ENCODE data around the gene CEP72. TPM values are rescaled to one million over a fixed set of nuclear protein-coding genes. Genes with fewer than 3 reads are reported as not detected.

Gene CEP72
- total and polyA plus RNA-seq, 2 of the 13 experiments (the other 11 are each of a cell fraction or from before 2014, with no cell fraction given), result 3.4 to 9.4 TPM

DNA sequence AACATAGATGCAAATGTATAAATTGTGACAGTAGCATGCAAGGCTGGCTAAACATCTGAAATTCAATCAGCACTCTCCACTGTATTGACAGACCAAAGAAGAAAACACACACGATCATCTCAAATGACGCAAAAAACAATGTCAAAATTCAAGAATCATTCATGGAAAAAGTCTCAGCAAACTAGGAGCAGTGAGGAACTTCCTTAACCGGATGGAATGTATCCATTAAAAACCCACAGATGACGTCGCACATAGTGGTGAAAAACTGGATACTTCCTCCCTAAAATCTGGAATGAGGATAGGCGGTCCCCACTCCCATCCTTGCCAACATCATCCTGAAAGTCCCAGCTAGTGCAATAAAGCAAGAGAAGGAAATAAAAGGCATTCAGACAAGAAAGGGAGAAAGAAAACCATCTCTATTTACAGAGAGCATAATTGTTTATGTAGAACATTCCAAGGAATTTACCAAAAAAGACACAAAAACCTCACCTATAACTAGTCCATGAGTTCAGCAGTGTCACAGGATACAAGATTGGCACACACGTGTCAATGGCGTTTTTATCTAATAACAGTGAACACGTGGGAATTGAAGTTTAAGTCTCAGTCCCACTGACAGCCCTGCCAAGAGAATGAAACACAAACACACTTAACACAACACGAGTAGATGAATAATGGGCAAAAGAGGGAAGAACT is 14.1 kb upstream of the CEP72 start (continued):
- TF ChIP-seq, protein P1, sequence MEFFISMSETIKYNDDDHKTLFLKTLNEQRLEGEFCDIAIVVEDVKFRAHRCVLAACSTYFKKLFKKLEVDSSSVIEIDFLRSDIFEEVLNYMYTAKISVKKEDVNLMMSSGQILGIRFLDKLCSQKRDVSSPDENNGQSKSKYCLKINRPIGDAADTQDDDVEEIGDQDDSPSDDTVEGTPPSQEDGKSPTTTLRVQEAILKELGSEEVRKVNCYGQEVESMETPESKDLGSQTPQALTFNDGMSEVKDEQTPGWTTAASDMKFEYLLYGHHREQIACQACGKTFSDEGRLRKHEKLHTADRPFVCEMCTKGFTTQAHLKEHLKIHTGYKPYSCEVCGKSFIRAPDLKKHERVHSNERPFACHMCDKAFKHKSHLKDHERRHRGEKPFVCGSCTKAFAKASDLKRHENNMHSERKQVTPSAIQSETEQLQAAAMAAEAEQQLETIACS (CRISPR knock-in tag; IDR thresholded peaks at IDR 0.05), result no peak
- no peak for TF ChIP-seq MED13 (CRISPR knock-in tag; IDR thresholded peaks at IDR 0.05)
- TF ChIP-seq FOXP1 (IDR thresholded peaks at IDR 0.05), result no peak
- no peak for TF ChIP-seq FOXP1 (CRISPR knock-in tag; IDR thresholded peaks at IDR 0.05)
- no peak for TF ChIP-seq POLR2AphosphoS5 (IDR thresholded peaks at IDR 0.05; ENCODE audit: low read depth, low read length)
- no peak for TF ChIP-seq XBP1 (CRISPR knock-in tag; IDR thresholded peaks at IDR 0.05)

DNA sequence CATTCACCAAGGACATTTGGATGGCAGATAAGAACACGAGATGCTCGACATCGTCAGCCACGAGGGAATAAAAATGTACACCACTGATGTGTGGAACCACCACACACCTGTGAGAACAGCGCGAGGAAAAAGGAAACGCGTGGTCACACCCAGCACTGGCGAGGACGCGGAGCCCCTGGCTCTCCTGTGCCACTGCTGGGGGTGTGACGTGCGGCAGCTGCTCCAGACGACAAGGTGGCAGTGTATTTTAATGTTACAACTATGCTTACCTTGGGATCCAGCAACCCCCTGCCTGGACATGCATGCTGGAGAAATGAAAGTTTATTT is 13.6 kb upstream of the CEP72 start:
- ATAC-seq (no peak), DNase-seq (ENCODE audit: low spot score) (no peak), FAIRE-seq (no peak)
- no peak overlapping the region for H3K27ac ChIP-seq (ENCODE audit: extremely low read length, insufficient read depth, low read length)
- ChIA-PET POLR2A (no interaction called here), CTCF (ENCODE audit: low intra/inter-chr PET ratio, low total read pairs) (no interaction called here)
- in situ Hi-C loops (cut with HindIII; ENCODE audit: extremely low pct_ligation_motif_present, low pct_unique_long_range_greater_than_20kb), result no loop called here
- no peak overlapping the region for H3K4me3 ChIP-seq (replicated peaks in 1 of 3; ENCODE audit: insufficient read depth in 1 of 3, low read depth in 2 of 3, low read length in 3 of 3)
- no TSS peak for BruUV-seq (replicated peaks)
- no peaks in the 10 kb centered on the region for H4K20me1 ChIP-seq (ENCODE audit: insufficient read depth, low read length)
- H3K4me1 ChIP-seq (ENCODE audit: insufficient read depth, low read length), result 0 out of 2 replicates have a peak, but pooled peaks cover 4% of the 10 kb centered on the region
- H3K4me2 ChIP-seq (ENCODE audit: low read depth, low read length), result no peak overlapping the region
- peaks cover 13 to 77% of the 10 kb centered on the region in 2 experiments for H3K27me3 ChIP-seq (ENCODE audit: control insufficient read depth in 1 of 2, insufficient read depth in 2 of 2, low read length in 2 of 2)
- no peaks in the 10 kb centered on the region for H3K79me2 ChIP-seq (ENCODE audit: insufficient read depth, low read length)
- no peak overlapping the region for H2AFZ ChIP-seq (ENCODE audit: low read length)
- intact Hi-C loops (cut with micrococcal nuclease; ENCODE audit: unreplicated experiment), result no loop called here
- H3K9me3 ChIP-seq (ENCODE audit: low read length), result no peaks in the 10 kb centered on the region
- H3K36me3 ChIP-seq (replicated peaks in 1 of 2; ENCODE audit: control insufficient read depth in 1 of 2, insufficient read depth in 2 of 2, low read length in 2 of 2), result no peaks in the 10 kb centered on the region
- WGBS (ENCODE audit: low lambda C conversion rate), result 40% methylated on average over 14 of the region's 14 CpGs
- H3K9ac ChIP-seq (ENCODE audit: insufficient read depth, low read depth, low read length), result no peak overlapping the region
- TF ChIP-seq PLRG1 (conservative IDR thresholded peaks at IDR 0.05) (no peak), ZBTB42 (CRISPR knock-in tag; IDR thresholded peaks at IDR 0.05) (no peak), ZFAT (CRISPR knock-in tag; conservative IDR thresholded peaks at IDR 0.05) (no peak), MAZ (IDR thresholded peaks at IDR 0.05; ENCODE audit: borderline replicate concordance, low read depth, low read length) (no peak), MAZ (CRISPR knock-in tag; IDR thresholded peaks at IDR 0.05; ENCODE audit: low read depth) (no peak), ARNT2 (CRISPR knock-in tag; IDR thresholded peaks at IDR 0.05; ENCODE audit: low read depth) (no peak), ZNF207 (IDR thresholded peaks at IDR 0.05; ENCODE audit: borderline replicate concordance) (no peak), ZNF720 (CRISPR knock-in tag; IDR thresholded peaks at IDR 0.05) (no peak), REXO4 (CRISPR knock-in tag; IDR thresholded peaks at IDR 0.05; ENCODE audit: borderline replicate concordance) (no peak), HNRNPL (IDR thresholded peaks at IDR 0.05; ENCODE audit: low read depth, low read length) (no peak), U2AF2 (IDR thresholded peaks at IDR 0.05; ENCODE audit: low read depth, low read length) (no peak), POLR2AphosphoS5 (IDR thresholded peaks at IDR 0.05; ENCODE audit: low read depth, low read length) (no peak)
- TF ChIP-seq, protein P2, sequence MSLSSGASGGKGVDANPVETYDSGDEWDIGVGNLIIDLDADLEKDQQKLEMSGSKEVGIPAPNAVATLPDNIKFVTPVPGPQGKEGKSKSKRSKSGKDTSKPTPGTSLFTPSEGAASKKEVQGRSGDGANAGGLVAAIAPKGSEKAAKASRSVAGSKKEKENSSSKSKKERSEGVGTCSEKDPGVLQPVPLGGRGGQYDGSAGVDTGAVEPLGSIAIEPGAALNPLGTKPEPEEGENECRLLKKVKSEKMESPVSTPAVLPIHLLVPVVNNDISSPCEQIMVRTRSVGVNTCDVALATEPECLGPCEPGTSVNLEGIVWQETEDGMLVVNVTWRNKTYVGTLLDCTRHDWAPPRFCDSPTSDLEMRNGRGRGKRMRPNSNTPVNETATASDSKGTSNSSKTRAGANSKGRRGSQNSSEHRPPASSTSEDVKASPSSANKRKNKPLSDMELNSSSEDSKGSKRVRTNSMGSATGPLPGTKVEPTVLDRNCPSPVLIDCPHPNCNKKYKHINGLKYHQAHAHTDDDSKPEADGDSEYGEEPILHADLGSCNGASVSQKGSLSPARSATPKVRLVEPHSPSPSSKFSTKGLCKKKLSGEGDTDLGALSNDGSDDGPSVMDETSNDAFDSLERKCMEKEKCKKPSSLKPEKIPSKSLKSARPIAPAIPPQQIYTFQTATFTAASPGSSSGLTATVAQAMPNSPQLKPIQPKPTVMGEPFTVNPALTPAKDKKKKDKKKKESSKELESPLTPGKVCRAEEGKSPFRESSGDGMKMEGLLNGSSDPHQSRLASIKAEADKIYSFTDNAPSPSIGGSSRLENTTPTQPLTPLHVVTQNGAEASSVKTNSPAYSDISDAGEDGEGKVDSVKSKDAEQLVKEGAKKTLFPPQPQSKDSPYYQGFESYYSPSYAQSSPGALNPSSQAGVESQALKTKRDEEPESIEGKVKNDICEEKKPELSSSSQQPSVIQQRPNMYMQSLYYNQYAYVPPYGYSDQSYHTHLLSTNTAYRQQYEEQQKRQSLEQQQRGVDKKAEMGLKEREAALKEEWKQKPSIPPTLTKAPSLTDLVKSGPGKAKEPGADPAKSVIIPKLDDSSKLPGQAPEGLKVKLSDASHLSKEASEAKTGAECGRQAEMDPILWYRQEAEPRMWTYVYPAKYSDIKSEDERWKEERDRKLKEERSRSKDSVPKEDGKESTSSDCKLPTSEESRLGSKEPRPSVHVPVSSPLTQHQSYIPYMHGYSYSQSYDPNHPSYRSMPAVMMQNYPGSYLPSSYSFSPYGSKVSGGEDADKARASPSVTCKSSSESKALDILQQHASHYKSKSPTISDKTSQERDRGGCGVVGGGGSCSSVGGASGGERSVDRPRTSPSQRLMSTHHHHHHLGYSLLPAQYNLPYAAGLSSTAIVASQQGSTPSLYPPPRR (CRISPR knock-in tag; IDR thresholded peaks at IDR 0.05; ENCODE audit: borderline replicate concordance), result no peak
- TF ChIP-seq, protein P3, sequence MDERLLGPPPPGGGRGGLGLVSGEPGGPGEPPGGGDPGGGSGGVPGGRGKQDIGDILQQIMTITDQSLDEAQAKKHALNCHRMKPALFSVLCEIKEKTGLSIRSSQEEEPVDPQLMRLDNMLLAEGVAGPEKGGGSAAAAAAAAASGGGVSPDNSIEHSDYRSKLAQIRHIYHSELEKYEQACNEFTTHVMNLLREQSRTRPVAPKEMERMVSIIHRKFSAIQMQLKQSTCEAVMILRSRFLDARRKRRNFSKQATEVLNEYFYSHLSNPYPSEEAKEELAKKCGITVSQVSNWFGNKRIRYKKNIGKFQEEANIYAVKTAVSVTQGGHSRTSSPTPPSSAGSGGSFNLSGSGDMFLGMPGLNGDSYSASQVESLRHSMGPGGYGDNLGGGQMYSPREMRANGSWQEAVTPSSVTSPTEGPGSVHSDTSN (CRISPR knock-in tag; IDR thresholded peaks at IDR 0.05), result no peak

All from HepG2 (cell line).